Measurements from ENCODE around the gene COPZ1.

DNA sequence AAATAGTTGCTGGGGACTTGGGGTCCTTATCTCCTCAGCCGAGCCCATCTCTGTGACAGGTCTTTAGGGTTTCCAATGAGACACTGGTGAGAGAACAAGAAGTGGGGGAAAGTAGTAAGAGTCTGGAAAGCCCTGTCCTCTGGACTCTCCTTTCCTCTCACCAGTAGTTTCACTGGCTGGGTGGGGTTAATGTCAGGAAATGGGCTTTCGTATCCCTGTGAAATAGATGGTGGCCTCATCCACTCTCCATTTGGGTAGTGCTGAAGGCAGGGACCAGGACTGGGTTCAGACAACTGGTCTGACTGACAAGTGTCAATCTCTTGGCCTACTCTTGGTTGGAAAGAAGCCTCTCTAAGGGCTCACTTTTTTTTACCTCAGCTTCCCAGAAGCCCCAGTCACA is 52.1 kb downstream of the COPZ1 start:
- TF ChIP-seq, protein P1, sequence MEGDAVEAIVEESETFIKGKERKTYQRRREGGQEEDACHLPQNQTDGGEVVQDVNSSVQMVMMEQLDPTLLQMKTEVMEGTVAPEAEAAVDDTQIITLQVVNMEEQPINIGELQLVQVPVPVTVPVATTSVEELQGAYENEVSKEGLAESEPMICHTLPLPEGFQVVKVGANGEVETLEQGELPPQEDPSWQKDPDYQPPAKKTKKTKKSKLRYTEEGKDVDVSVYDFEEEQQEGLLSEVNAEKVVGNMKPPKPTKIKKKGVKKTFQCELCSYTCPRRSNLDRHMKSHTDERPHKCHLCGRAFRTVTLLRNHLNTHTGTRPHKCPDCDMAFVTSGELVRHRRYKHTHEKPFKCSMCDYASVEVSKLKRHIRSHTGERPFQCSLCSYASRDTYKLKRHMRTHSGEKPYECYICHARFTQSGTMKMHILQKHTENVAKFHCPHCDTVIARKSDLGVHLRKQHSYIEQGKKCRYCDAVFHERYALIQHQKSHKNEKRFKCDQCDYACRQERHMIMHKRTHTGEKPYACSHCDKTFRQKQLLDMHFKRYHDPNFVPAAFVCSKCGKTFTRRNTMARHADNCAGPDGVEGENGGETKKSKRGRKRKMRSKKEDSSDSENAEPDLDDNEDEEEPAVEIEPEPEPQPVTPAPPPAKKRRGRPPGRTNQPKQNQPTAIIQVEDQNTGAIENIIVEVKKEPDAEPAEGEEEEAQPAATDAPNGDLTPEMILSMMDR (IDR thresholded peaks at IDR 0.05): no peak
- TF ChIP-seq POLR2A (IDR thresholded peaks at IDR 0.05) (no peak), POLR2AphosphoS5 (IDR thresholded peaks at IDR 0.05) (no peak)

Data from breast epithelium (tissue), 3 donors.